Fibroblast of lung (primary cell): Measurements from ENCODE around the gene RUNX2. TPM values are rescaled to one million over a fixed set of nuclear protein-coding genes. Genes with fewer than 3 reads are reported as not detected.

ENCODE experiments used
- DNase-seq, 2 donors: peaks; one replicate each; pipeline versions ENCODE4 v3.0.0 to v3.0.0-alpha.2; 2010; ENCODE audit warnings: low read depth in 2 of 2
- H2AFZ ChIP-seq: 2 replicates; pipeline ENCODE4 v1.5.1; 2012; ENCODE audit warnings: low read length, control low read depth, inconsistent platforms
- H3K27ac ChIP-seq: 2 replicates; pipeline ENCODE4 v1.5.1; 2011; ENCODE audit warnings: low read length, control low read depth; ENCODE audit not compliant: insufficient read depth
- H3K27me3 ChIP-seq: 2 replicates; pipeline ENCODE4 v1.5.1; 2011; ENCODE audit warnings: mild to moderate bottlenecking, low read length; ENCODE audit not compliant: control insufficient read depth, insufficient read depth
- H3K36me3 ChIP-seq: 2 replicates; pipeline ENCODE4 v1.5.1; 2011; ENCODE audit warnings: low read length; ENCODE audit not compliant: control insufficient read depth, insufficient read depth
- H3K4me1 ChIP-seq: 2 replicates; pipeline ENCODE4 v1.5.1; 2011; ENCODE audit warnings: low read length; ENCODE audit not compliant: control insufficient read depth, insufficient read depth; ENCODE audit errors: extremely low read depth
- H3K4me2 ChIP-seq: 2 replicates; pipeline ENCODE4 v1.5.1; 2011; ENCODE audit warnings: low read length, control low read depth; ENCODE audit not compliant: insufficient read depth; ENCODE audit errors: extremely low read depth
- H3K4me3 ChIP-seq, 4 experiments: fragments of 200-600 bp in 1 of 4; sonication (generic) in 1 of 4; replicated peaks in 1 of 4; 2 replicates each; pipeline ENCODE4 v1.5.1; 2011 to 2016; ENCODE audit warnings: low read length in 4 of 4, low read depth in 3 of 4, mild to moderate bottlenecking in 3 of 4, control low read depth in 2 of 4, inconsistent platforms in 1 of 4, mixed read lengths in 1 of 4; ENCODE audit not compliant: insufficient read depth in 1 of 4; ENCODE audit errors: control extremely low read depth in 1 of 4
- H3K79me2 ChIP-seq: 2 replicates; pipeline ENCODE4 v1.5.1; 2012; ENCODE audit warnings: mild to moderate bottlenecking, low read length, inconsistent platforms; ENCODE audit not compliant: control insufficient read depth, insufficient read depth
- H3K9ac ChIP-seq: 2 replicates; pipeline ENCODE4 v1.5.1; 2011; ENCODE audit warnings: mild to moderate bottlenecking, low read length, control low read depth; ENCODE audit not compliant: insufficient read depth
- H3K9me3 ChIP-seq: 2 replicates; pipeline ENCODE4 v1.5.1; 2012; ENCODE audit warnings: low read depth, low read length; ENCODE audit not compliant: control insufficient read depth, insufficient read depth
- H4K20me1 ChIP-seq: 2 replicates; pipeline ENCODE4 v1.5.1; 2011; ENCODE audit warnings: low read length; ENCODE audit not compliant: control insufficient read depth, insufficient read depth; ENCODE audit errors: extremely low read depth
- CTCF ChIP-seq, 2 donors: IDR thresholded peaks in 1 of 2; conservative IDR thresholded peaks in 1 of 2; 1 replicate in 1 of 2; 2 replicates in 1 of 2; pipeline ENCODE4 v1.5.1; 2011 to 2012; ENCODE audit warnings: low read length in 2 of 2, control low read depth in 1 of 2, inconsistent platforms in 1 of 2, low read depth in 1 of 2, mild to moderate bottlenecking in 1 of 2
- EZH2 ChIP-seq: IDR thresholded peaks from 2 replicates; pipeline ENCODE4 v1.5.1; 2012; ENCODE audit warnings: low read length, control low read depth, mild to moderate bottlenecking; ENCODE audit errors: missing control alignments
- polyA plus RNA-seq, 2 donors: library from polyadenylated mRNA; depleted of rRNA in 1 of 2; stranded (reverse) in 1 of 2; unstranded in 1 of 2; fragments of >200 nt; gene quantifications; 2 replicates each; pipeline ENCODE4 v1.2.1, GENCODE V29; 2011 to 2012; ENCODE audit warnings: missing spikeins in 1 of 2
- total RNA-seq: library from RNA; depleted of rRNA; stranded (reverse); fragments of >200 nt; gene quantifications from 2 replicates; pipeline ENCODE4 v1.2.1, GENCODE V29; 2014

RUNX2 gene
- total and polyA plus RNA-seq, 2 donors (not counting 1 experiment from before 2014, with no cell fraction given): 2.5 to 4.5 TPM

- no peaks in the 10 kb centered on the region for H3K4me1 ChIP-seq
- H3K27me3 ChIP-seq: no peaks in the 10 kb centered on the region
- H3K36me3 ChIP-seq: no peaks in the 10 kb centered on the region
- H3K9me3 ChIP-seq: no peaks in the 10 kb centered on the region
- no peak overlapping the region for H3K4me3 ChIP-seq
- H2AFZ ChIP-seq: no peak overlapping the region
- H3K79me2 ChIP-seq: no peaks in the 10 kb centered on the region
- H3K9ac ChIP-seq: no peak overlapping the region
- H3K4me2 ChIP-seq: no peak overlapping the region
- no peaks in the 10 kb centered on the region for H4K20me1 ChIP-seq
- no peak for TF ChIP-seq EZH2
- no peak for TF ChIP-seq CTCF (conservative IDR thresholded peaks at IDR 0.05 in 1 of 2, IDR thresholded peaks at IDR 0.05 in 1 of 2; ENCODE audit: low read depth in 1 of 2, low read length in 2 of 2)
- H3K27ac ChIP-seq: no peak overlapping the region
- DNase-seq: no peak
These were observed 16.8 kb downstream of the RUNX2 start for GRCh38 chr6:45344900-45345299.

GRCh38 chr6:45350186-45350710, 22.1 kb downstream of the RUNX2 start:
- no peak overlapping the region for H3K27ac ChIP-seq
- peak; percentile 13 to 21 for DNase-seq
- H3K9me3 ChIP-seq: no peaks in the 10 kb centered on the region

GRCh38 chr6:45351076-45351475, 22.9 kb downstream of the RUNX2 start:
- H3K79me2 ChIP-seq: no peaks in the 10 kb centered on the region
- no peak overlapping the region for H3K27ac ChIP-seq
- H3K27me3 ChIP-seq: no peaks in the 10 kb centered on the region
- H3K4me3 ChIP-seq: no peak overlapping the region
- TF ChIP-seq CTCF (conservative IDR thresholded peaks at IDR 0.05 in 1 of 2, IDR thresholded peaks at IDR 0.05 in 1 of 2; ENCODE audit: low read depth in 1 of 2, low read length in 2 of 2): no peak
- TF ChIP-seq EZH2: no peak
- no peaks in the 10 kb centered on the region for H3K36me3 ChIP-seq
- no peak overlapping the region for H3K4me2 ChIP-seq
- no peaks in the 10 kb centered on the region for H3K9me3 ChIP-seq
- no peak overlapping the region for H3K9ac ChIP-seq
- H2AFZ ChIP-seq: no peak overlapping the region
- H4K20me1 ChIP-seq: no peaks in the 10 kb centered on the region
- H3K4me1 ChIP-seq: no peaks in the 10 kb centered on the region
- DNase-seq: no peak

More at GRCh38 chr6:45350186-45350710, 22.1 kb downstream of the RUNX2 start:
- no peak overlapping the region for H2AFZ ChIP-seq
- H4K20me1 ChIP-seq: no peaks in the 10 kb centered on the region
- H3K79me2 ChIP-seq: no peaks in the 10 kb centered on the region
- no peak for TF ChIP-seq CTCF (conservative IDR thresholded peaks at IDR 0.05 in 1 of 2, IDR thresholded peaks at IDR 0.05 in 1 of 2; ENCODE audit: low read depth in 1 of 2, low read length in 2 of 2)
- no peak for TF ChIP-seq EZH2
- H3K4me2 ChIP-seq: no peak overlapping the region
- H3K27me3 ChIP-seq: no peaks in the 10 kb centered on the region
- H3K4me3 ChIP-seq: no peak overlapping the region
- no peak overlapping the region for H3K9ac ChIP-seq
- H3K4me1 ChIP-seq: no peaks in the 10 kb centered on the region
- H3K36me3 ChIP-seq: no peaks in the 10 kb centered on the region
